ENCODE measurements around the gene YBX3.

The YBX3 gene

DNA sequence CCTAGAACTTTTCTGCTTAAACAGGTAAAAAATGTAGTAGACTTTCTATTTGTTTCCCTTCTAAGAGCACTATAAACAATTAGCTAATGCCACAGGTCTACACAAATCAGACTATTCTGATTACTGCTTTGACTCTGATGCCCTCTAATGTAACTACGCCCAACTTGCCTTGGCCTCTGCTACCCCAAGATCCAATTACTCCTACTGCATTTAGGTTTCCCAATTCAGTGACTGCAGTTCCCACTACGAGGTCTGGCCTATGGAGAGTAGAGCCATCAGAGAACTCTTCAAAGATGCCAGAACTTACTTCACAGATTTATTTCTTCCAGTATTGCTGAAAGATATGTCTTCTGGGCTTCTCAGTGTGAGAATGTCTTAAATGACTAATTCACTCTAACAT is 34.0 kb downstream of the YBX3 start:
- TF ChIP-seq POLR2A (IDR thresholded peaks at IDR 0.05; ENCODE audit: low read depth, low read length) (no peak), POU2F2 (IDR thresholded peaks at IDR 0.05; ENCODE audit: low read depth, low read length) (no peak), PAX5 (IDR thresholded peaks at IDR 0.05; ENCODE audit: insufficient read depth, low read length, severe bottlenecking) (no peak), TAF1 (IDR thresholded peaks at IDR 0.05; ENCODE audit: low read depth, low read length) (no peak), SPI1 (IDR thresholded peaks at IDR 0.05; ENCODE audit: low read depth, low read length) (no peak), POLR2AphosphoS5 (IDR thresholded peaks at IDR 0.05; ENCODE audit: low read depth, low read length) (no peak)
- FAIRE-seq (no peak), DNase-seq (ENCODE audit: insufficient read length, low spot score) (no peak)

DNA sequence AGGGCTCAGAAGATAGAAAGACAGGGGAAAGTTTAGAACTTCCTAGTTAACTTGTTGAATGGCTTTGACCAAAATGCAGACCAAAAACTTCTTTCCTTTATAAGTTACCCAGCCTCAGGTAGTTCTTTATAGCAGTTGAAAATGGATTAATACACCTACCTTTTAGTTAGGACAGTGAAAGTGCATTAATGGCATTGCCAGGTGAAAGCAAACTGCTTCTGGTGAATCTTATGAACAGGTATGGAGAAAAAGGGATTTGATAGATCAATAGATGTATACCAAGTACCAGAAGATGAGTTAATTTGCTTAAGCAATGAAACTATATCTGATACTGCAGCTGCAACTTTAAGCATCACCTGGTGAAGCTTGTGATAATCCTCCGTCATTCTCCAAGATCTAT is 35.1 kb downstream of the YBX3 start:
- FAIRE-seq, result no peak
- TF ChIP-seq POLR2AphosphoS5 (IDR thresholded peaks at IDR 0.05; ENCODE audit: low read depth, low read length) (no peak), TAF1 (IDR thresholded peaks at IDR 0.05; ENCODE audit: low read depth, low read length) (no peak), POLR2A (IDR thresholded peaks at IDR 0.05; ENCODE audit: low read depth, low read length) (no peak), PAX5 (IDR thresholded peaks at IDR 0.05; ENCODE audit: insufficient read depth, low read length, severe bottlenecking) (no peak), POU2F2 (IDR thresholded peaks at IDR 0.05; ENCODE audit: low read depth, low read length) (no peak), SPI1 (IDR thresholded peaks at IDR 0.05; ENCODE audit: low read depth, low read length) (no peak)
- DNase-seq (ENCODE audit: insufficient read length, low spot score), result no peak

DNA sequence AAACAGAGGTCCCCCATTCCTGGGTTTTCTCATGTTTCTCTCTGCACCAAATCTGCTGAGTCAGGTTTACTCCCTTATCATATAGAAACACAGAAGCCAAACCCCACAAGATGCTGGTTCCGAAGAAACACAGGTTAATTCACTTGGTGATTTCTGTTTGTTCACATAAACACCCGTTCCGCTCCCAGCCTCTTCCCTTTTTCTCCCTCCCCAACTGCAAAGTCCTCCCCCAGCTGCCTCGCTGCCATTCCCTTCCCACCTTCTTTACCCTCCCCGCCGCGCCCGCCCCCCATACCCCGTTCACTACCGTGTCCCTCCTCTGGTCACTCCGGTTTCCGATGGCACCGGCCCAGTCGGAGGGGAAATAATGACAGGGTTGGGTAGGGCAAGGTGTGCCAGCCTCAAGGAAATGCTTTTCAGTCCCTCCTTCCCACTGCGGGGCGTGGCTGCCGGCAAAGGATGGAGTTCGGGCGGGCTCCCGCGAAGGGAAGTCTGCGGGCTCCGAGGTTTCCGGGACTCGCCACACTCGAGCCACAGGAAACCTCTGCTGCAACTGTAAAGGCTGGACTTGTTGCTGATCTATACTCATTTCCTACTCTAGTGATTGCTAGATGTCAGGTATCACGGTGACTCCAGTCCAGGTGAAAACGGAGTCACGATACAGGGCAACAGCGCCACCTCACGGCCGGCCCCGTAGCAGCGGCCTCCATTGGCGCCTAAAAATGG is 49.3 kb downstream of the YBX3 start, which contains the start of gene STYK1:
Gene STYK1, minus strand, starts transcription at position 394 of the 726 bp plus-strand sequence. CDS start 39,434 bp downstream, outside the sequence.
- TF ChIP-seq PAX5 (IDR thresholded peaks at IDR 0.05; ENCODE audit: insufficient read depth, low read length, severe bottlenecking) (no peak), POLR2AphosphoS5 (IDR thresholded peaks at IDR 0.05; ENCODE audit: low read depth, low read length) (no peak), POLR2A (IDR thresholded peaks at IDR 0.05; ENCODE audit: low read depth, low read length) (no peak), SPI1 (IDR thresholded peaks at IDR 0.05; ENCODE audit: low read depth, low read length) (no peak), TAF1 (IDR thresholded peaks at IDR 0.05; ENCODE audit: low read depth, low read length) (no peak), POU2F2 (IDR thresholded peaks at IDR 0.05; ENCODE audit: low read depth, low read length) (no peak)
- DNase-seq (ENCODE audit: insufficient read length, low spot score) (peak; percentile 48), FAIRE-seq (peak; percentile 98)

DNA sequence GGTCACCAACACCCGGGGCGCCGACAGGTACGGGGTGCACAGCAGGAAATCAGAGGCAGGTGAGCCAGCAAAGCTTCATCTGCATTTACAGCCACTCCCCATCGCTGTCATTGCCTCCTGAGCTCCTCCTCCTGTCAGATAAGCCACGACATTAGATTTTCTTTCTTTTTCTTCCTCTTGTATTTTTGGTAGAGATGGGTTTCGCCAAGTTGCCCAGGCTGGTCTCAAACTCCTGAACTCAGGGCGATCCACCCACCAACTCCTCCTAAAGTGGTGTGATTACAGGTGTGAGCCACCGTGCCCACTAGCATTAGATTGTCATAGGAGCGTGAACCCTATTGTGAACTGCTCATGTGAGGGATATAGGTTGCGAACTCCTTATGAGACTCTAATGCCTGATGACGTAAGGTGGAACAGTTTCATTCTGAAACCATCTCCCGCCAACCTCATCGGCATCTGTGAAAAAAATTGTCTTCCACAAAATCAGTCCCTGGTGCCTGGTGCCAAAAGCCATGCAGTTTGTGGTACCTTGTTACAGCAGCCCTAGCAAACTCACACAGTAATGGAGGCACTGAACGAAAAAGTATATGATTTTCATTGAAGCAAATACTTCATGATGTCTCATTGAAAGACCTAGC is 50.8 kb downstream of the YBX3 start:
- no peak for DNase-seq (ENCODE audit: insufficient read length, low spot score)
- TF ChIP-seq POU2F2 (IDR thresholded peaks at IDR 0.05; ENCODE audit: low read depth, low read length), result no peak
- no peak for TF ChIP-seq SPI1 (IDR thresholded peaks at IDR 0.05; ENCODE audit: low read depth, low read length)
- no peak for TF ChIP-seq TAF1 (IDR thresholded peaks at IDR 0.05; ENCODE audit: low read depth, low read length)
- TF ChIP-seq PAX5 (IDR thresholded peaks at IDR 0.05; ENCODE audit: insufficient read depth, low read length, severe bottlenecking), result no peak
- peak; percentile 70 for FAIRE-seq

DNA sequence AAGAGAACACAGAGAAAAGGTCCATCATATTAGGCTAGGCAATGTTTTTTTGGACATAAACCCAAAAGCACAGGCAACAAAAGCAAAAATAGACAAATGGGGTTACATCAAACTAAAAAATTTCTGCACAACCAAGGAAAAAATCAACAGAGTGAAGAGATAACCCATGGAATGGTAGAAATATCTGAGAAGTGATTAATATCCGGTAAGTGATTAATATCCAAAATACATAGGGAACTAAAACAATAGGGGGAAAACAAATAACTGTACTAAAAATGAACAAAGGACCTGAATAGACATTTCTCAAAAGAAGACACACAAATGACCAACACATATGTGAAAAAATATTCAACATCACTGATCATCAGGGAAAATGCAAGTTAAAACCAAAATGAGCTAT is 53.6 kb downstream of the YBX3 start:
- DNase-seq (ENCODE audit: insufficient read length, low spot score), result no peak
- TF ChIP-seq POU2F2 (IDR thresholded peaks at IDR 0.05; ENCODE audit: low read depth, low read length) (no peak), SPI1 (IDR thresholded peaks at IDR 0.05; ENCODE audit: low read depth, low read length) (no peak)
- no peak for FAIRE-seq

DNA sequence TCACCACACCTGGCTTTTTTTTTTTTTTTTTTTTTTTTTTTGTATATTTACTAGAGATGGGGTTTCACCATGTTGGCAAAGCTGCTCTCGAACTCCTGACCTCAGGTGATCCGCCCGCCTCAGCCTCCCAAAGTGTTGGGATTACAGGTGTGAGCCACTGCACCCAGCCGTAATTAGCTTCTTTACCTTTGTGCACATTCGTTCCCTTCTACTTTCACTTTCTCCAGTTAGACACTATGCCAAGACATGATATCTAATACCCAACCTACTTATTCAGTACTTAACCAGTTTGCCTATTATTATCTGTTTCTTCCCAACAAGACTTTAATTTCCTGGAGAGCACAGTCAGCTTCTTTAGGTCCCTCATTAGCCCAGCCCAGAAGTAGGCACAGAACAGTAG is 54.6 kb downstream of the YBX3 start:
- FAIRE-seq, result peak; percentile 28
- TF ChIP-seq POU2F2 (IDR thresholded peaks at IDR 0.05; ENCODE audit: low read depth, low read length) (no peak), POLR2A (IDR thresholded peaks at IDR 0.05; ENCODE audit: low read depth, low read length) (no peak), PAX5 (IDR thresholded peaks at IDR 0.05; ENCODE audit: insufficient read depth, low read length, severe bottlenecking) (no peak), POLR2AphosphoS5 (IDR thresholded peaks at IDR 0.05; ENCODE audit: low read depth, low read length) (no peak), SPI1 (IDR thresholded peaks at IDR 0.05; ENCODE audit: low read depth, low read length) (no peak), TAF1 (IDR thresholded peaks at IDR 0.05; ENCODE audit: low read depth, low read length) (no peak)
- DNase-seq (ENCODE audit: insufficient read length, low spot score), result no peak

DNA sequence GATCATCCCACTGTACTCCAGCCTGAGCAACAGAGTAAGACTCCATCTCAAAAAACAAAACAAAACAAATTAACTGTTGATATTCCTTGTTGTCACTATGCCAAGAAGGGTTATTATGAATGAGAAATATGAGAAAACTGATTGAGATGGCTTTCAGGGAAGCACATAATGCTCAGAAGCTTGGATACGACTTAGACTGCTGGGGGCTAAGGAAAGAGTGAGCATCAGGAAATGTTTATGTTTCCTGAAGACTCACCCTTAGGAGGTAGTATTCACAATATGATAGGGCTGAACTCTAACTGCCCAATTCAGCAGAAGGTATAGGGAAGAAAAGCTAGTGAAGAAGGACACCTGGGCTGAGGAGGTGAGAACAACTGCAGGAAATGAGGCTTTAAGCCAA is 55.5 kb downstream of the YBX3 start:
- DNase-seq (ENCODE audit: insufficient read length, low spot score) (no peak), FAIRE-seq (peak; percentile 50)
- TF ChIP-seq PAX5 (IDR thresholded peaks at IDR 0.05; ENCODE audit: insufficient read depth, low read length, severe bottlenecking), result no peak
- no peak for TF ChIP-seq POLR2A (IDR thresholded peaks at IDR 0.05; ENCODE audit: low read depth, low read length)
- no peak for TF ChIP-seq POU2F2 (IDR thresholded peaks at IDR 0.05; ENCODE audit: low read depth, low read length)

DNA sequence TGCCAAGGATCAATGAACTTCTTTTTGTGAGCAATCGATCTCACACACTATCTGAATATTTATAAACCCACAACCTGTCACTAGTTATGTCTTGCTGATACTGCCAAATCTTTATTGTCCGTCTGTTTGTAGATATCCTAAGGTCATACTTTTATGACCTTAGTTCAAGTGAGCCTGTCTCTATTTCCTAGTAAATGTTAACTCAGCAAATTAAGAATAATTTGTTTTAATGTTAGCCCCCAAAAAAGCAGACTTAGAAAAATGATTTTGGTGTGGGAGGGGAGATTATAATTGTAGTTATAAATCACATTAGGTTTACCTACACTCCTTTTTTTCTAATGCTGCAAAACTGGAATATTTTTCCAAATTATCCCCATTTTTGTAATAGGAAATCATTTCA is 58.6 kb downstream of the YBX3 start:
- DNase-seq (ENCODE audit: insufficient read length, low spot score), result no peak
- FAIRE-seq, result no peak
- TF ChIP-seq POLR2A (IDR thresholded peaks at IDR 0.05; ENCODE audit: low read depth, low read length), result no peak
- no peak for TF ChIP-seq PAX5 (IDR thresholded peaks at IDR 0.05; ENCODE audit: insufficient read depth, low read length, severe bottlenecking)
- TF ChIP-seq POU2F2 (IDR thresholded peaks at IDR 0.05; ENCODE audit: low read depth, low read length), result no peak
- no peak for TF ChIP-seq SPI1 (IDR thresholded peaks at IDR 0.05; ENCODE audit: low read depth, low read length)
- no peak for TF ChIP-seq TAF1 (IDR thresholded peaks at IDR 0.05; ENCODE audit: low read depth, low read length)
- TF ChIP-seq POLR2AphosphoS5 (IDR thresholded peaks at IDR 0.05; ENCODE audit: low read depth, low read length), result no peak

DNA sequence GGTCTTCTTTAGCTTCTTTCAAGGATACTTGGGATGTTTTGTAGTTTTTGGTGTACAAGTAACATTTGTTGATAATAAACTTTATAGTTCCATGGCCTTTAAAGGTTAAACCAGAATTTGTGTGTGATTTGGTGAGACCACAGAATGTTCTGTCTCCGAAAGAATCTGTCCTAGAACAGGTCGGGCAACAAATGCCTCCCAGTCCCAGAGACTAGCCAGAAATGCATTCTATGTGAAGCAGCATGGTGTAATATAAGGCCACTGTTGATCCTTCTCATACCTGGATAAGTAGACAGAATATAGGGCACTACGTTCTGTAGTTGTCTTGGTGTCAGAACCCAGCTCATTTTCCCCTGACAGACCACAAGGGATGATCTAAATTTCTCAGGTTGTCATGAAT is 59.3 kb downstream of the YBX3 start:
- DNase-seq (ENCODE audit: insufficient read length, low spot score) (no peak), FAIRE-seq (no peak)
- TF ChIP-seq POU2F2 (IDR thresholded peaks at IDR 0.05; ENCODE audit: low read depth, low read length), result no peak
- TF ChIP-seq POLR2AphosphoS5 (IDR thresholded peaks at IDR 0.05; ENCODE audit: low read depth, low read length), result no peak
- no peak for TF ChIP-seq POLR2A (IDR thresholded peaks at IDR 0.05; ENCODE audit: low read depth, low read length)
- TF ChIP-seq PAX5 (IDR thresholded peaks at IDR 0.05; ENCODE audit: insufficient read depth, low read length, severe bottlenecking), result no peak
- no peak for TF ChIP-seq TAF1 (IDR thresholded peaks at IDR 0.05; ENCODE audit: low read depth, low read length)
- no peak for TF ChIP-seq SPI1 (IDR thresholded peaks at IDR 0.05; ENCODE audit: low read depth, low read length)

DNA sequence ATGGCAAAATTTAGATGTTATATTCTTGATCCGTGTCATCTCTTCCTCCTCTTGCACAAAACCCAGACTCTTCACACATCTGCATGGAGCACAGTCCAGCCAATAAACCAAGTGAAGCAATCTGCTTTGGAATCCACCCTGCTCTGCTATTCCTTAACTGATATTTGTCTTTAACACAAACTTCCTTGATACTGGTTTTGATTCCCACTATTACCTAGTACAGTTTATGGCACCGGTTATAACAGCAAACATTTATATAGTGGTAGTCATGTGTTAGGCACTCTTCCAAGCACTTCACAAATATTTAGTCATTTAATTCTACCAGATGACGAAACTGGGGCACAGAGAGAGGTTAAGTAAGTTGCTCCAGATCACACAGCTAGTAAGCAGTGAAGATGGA is 61.8 kb downstream of the YBX3 start:
- DNase-seq (ENCODE audit: insufficient read length, low spot score), result no peak
- no peak for FAIRE-seq
- TF ChIP-seq TAF1 (IDR thresholded peaks at IDR 0.05; ENCODE audit: low read depth, low read length), result no peak
- no peak for TF ChIP-seq SPI1 (IDR thresholded peaks at IDR 0.05; ENCODE audit: low read depth, low read length)
